GM21529 (cell line): ENCODE results near the gene CACFD1.

Experiments used
- ATAC-seq: cut with Tn5 transposase; IDR thresholded peaks from one replicate; pipeline ENCODE4 v1.9.1; 2021; ENCODE audit not compliant: unreplicated experiment

The CACFD1 gene

DNA sequence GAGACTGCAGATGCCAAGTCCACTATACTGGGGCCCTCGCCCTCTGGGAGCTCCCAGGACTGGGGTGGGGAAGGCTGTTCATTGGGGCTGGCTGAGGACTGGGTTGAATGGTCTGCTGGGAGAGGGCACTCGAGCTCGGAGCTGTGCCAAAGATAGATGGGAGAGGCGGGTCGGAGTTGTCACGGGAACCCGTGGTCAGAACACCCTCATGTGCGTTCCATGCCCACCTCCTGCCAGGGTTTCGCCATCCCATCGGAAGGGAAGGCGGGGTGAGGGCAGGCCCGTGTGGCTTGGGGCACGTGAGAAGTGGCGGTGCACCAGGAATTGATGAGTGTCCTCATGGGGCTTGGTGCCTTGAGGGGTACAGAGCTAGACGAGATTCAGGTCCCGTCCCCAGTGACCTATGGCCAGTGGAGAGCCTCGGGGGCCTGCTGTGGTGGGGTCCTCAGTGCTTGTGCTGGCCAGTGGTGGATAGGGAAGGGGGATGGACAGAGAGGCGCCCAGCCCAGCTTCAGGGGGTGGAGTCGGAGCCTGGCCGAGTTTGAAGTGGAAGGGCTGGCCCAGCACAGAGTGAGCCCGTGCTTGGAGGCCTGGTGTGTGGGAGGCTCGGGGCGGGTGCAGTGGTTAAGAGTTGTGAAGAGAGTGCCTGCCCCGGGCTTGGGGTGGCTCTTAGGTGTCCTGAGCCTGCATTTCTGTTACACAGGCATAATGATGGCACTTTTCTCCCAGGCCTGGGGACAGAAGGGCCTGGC is 4.3 kb downstream of the CACFD1 start:
- ATAC-seq, result no peak

GRCh38 chr9:133464638-133465037 is 4.9 kb downstream of the CACFD1 start:
- ATAC-seq, result no peak

DNA sequence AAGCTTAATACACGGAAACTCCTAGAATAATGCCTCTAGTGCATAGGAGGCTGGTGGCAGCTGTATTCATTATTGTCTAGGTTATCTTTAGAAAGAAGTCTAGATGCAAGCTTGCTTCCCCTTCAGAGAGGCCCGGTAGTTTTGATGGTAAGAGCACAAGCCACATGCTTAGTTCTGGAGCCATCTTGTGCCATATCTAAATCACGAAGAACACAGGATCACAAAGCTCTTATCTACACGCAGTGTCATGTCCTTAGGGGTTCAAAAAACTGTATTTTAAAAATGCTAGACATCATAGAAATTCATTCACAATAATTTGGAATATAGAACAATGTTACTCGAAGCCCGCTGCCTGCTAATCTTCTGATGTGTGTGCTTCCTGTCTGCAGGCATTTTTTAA is 6.2 kb downstream of the CACFD1 start:
- no peak for ATAC-seq

DNA sequence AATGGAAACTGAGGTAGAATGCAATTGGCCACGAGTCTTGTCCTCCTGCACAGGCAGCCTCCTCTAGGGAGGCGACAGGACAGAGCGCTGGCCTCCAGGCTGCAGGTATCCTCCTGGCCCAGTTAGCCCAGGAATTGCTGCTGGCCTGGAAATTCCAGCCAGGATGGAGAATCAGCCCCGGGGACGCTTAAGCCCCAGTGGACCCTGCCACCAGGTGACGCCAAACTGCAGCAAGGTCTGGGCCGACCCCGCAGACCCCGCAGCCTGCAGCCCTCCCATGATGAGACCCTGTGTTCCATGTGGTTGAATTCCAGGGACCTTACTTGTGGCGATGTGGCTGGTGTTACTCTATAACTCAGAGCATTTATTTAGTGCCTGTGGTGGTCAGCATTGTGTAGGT is 7.3 kb downstream of the CACFD1 start:
- no peak for ATAC-seq

- no peak for ATAC-seq
These were observed 8.6 kb downstream of the CACFD1 start for GRCh38 chr9:133468374-133468773.

DNA sequence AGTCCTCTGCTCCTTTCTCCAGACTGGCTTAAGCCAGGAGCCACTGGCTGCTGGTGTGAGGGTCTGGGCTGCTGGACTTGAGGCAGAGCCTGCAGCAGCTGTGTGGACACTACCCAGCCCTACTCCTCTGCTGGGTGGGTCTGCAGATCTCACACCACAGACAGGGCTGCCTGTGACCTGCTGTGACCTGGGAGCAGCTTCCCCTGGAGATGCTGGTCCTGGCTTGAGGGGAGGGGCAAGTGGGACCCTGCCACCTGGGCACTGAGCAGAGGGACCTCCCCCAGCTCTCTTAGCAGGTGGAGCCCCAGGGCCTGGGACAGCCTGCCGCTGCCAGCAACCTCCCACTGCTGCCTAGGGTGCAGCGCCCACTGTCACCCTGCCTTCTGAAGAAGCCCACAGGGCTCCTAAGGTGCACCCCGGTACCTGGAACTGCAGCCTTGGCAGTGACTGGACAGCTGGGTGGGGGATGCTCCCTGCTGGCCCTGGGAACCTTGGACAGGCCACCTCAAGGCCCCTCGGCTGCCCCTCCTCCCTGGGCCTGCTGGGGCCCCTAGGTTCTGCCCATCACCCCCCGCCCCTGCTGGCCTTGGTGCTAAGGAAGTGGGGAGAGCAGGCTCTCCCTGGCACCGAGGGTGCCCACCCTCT is 9.1 kb downstream of the CACFD1 start:
- no peak for ATAC-seq

- ATAC-seq, result no peak
These were observed 10.7 kb downstream of the CACFD1 start for GRCh38 chr9:133470427-133470924.

DNA sequence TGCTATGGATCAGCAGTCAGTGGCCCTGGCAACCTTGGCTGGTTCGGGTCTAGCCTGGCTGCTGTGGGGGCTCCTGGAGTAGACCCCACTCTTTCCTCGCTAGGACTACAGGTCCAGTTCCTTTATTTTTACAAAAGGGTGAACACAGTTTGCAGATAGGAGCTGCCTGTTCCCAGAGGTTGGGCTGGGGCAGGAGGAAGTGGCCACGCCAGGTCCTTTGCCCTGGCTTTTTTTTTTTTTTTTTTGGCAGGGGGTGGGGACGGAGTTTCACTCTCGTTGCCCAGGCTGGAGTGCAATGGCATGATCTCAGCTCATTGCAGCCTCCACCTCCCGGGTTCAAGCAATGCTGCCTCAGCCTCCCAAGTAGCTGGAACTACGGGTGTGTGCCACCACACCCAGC is 11.2 kb downstream of the CACFD1 start:
- ATAC-seq, result no peak

- no peak for ATAC-seq
These were observed 11.9 kb downstream of the CACFD1 start for GRCh38 chr9:133471551-133472276.

DNA sequence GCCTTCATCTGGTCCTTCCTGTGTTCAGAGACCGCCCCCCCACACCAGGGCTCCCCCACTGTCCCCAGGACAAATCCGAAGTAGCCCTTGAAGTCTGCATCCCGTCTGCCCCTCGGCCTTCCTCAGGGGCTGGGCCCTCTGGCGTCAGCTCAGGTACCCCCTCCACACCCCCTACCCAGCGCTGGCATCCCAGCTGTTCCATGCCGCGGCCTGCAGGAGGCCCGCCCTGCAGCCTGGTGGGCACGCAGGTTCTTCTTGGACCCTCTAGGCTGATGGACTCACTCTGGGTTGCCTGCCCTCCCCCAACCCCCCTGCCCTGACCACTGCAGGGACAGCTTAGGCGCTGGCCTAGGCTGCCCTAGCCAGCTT is 12.5 kb downstream of the CACFD1 start:
- no peak for ATAC-seq

- no peak for ATAC-seq
These were observed 13.1 kb downstream of the CACFD1 start for GRCh38 chr9:133472753-133473378.

- no peak for ATAC-seq
These were observed 14.0 kb downstream of the CACFD1 start for GRCh38 chr9:133473743-133474142.

GRCh38 chr9:133474215-133474614 is 14.4 kb downstream of the CACFD1 start:
- no peak for ATAC-seq

- no peak for ATAC-seq
These were observed 15.1 kb downstream of the CACFD1 start for GRCh38 chr9:133474853-133475252.

DNA sequence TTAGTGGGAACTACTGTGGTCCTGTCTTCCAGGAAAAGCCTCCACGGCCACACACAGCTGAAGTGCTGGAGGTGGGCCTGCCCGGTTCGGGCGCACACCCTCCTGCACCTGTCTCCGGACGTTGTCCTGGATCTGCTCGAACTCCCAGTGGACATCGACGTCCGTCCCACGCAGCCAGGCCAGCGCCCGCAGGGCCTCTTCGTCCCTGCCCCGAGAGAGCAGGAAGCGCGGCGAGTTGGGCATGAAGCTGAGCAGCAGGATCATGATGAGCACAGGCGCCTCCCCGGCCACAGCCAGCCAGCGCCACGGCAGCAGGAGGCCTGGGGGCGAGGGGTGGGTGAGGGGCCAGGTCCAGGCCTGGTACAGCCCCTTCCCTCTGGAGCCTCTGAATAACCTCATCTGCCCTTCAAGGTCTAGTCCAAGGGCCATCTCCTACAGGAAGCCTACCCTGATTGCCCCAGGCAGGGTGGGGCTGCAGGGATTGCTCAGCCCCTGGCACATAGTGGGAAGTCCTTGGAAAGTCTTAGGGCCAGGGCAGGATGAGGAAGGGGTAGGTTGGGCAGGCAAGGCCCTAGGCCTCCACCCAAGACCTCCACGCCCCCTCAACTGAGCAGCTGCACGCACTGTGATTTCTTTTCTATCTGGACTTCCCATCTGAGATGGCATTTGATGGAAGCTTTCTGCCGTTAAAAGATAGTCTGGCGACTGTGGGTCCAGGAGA is 15.7 kb downstream of the CACFD1 start:
- ATAC-seq, result no peak

DNA sequence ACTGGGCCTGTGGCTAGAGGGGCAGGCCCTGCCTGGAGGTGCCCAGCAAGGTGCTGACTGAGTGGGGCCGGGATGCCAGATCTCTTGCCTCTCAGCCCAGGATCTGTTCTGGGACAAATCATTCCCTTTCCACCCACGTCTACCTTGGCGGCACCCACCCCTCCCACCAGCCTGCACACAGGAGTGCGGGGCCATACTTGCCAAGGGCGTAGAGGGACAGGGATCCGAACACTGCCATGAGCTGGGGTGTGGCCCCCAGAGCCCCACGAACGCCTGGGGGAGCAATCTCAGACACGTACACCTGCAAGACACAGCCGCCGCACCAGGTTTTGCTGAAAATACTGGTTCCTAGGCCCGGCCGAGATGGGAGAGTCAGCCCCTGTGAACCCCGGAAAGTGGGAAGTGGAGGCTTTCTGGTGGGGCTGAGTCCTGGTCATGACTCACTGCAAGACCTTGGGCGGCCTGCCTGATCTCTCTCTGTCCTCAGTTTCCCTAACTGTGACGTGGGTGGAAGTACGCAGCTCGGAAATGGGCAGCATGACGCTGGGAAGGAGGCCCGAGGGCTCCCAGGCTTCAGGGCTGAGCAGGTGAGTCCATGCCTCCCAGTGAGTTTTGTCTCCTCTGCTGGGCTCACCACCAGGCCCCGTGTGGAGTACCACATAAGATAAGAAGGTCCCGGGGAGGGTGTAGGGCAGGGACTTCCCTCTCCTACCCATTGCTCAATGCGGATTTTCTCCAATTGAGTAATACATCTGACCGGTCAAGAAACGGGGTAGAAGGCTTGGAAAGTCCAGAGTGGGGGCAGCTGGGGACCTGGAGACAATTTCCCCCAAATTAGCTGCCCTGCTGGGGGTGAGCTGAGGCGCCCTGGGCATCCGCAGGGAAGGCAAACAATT is 16.5 kb downstream of the CACFD1 start:
- ATAC-seq, result no peak

- ATAC-seq, result no peak
These were observed 17.2 kb downstream of the CACFD1 start for GRCh38 chr9:133476941-133477340.

DNA sequence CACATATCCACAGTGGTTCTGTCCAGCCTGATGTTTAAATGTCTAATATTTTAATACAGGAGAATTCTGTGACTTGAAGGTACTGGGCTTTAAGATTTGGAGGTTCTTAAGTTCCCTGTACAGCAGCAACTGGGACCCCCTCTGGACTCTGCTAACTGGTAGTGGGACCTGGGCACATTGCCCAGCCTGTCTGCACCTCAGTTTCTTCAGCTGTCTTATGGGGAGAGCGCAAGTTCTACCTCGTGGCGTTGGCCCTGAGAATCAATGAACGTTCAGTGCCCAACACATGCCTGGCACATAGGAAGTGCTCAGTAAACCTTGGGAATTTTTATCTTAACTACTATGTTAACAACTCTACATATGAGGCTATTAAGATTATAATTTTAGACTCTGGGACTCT is 17.7 kb downstream of the CACFD1 start:
- no peak for ATAC-seq

DNA sequence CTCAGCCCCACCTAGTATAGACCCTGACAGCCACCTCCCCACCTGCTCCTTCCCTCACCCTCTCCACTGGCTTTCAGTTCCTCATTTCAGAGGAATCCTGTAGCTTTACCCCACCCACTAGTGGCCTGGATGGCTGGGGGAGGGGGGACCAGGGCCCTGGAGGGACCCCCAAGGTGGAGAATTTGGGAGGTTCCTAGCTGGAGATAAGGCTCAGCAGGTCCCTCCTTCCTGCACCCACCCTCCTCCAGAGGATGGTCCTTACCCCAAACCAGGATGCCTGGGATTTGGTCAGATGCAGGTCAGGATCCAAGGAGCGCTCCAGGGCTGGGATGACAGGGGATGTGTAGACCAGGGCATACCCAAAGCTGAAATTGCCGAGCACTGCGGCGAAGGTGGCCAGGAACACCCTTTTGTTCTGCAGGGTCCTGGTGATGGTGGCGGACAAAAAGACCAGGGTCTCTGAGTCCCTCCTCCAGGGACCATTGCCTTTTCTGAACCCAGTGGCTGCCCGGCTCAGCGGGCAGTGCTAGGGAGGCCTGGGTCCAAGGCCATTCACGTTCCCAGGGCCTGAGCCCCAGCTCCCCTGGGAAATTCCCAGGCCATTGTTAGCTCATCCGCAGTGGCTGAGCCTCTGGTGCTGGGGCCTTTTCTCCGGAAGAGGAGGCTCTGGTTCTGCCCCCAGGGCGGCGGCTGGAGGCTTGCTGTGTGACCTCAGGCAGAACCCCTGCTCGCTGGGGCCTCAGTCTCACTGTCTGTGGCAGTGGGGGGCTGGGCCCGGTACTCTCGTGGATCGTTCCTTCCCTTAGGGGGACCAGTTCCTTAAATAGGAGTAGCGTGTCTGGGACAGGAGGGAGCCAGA is 18.4 kb downstream of the CACFD1 start:
- ATAC-seq, result peak; percentile 50
